PC-9 (cell line): ENCODE measurements around the gene UBTD1. TPM values are rescaled to one million over a fixed set of nuclear protein-coding genes. Genes with fewer than 3 reads are reported as not detected.

Source experiments
- Bru-seq: library from RNA; stranded (reverse); fragments of 400-500 nt; gene quantifications from one replicate; lab custom pipeline; 2021; lab: Mats Ljungman, UMichigan
- BruChase-seq, 2 experiments: library from RNA; stranded (reverse); fragments of 400-500 nt; gene quantifications; one replicate each; lab custom pipeline; 2021; lab: Mats Ljungman, UMichigan
- BruUV-seq: library from RNA; stranded (reverse); fragments of 400-500 nt; replicated peaks from 2 replicates; lab custom pipeline; 2021; lab: Mats Ljungman, UMichigan
- CTCF ChIA-PET: fragments of 300-600 bp; sonication (Branson Sonifier 250); formaldehyde crosslinking; loops from one replicate; lab custom pipeline; 2022; ENCODE audit warnings: antibody characterized with exemption; lab: Charles Lee
- POLR2A ChIA-PET: fragments of 300-600 bp; sonication (Branson Sonifier 250); formaldehyde crosslinking; loops from one replicate; lab custom pipeline; 2022; ENCODE audit warnings: antibody characterized with exemption; ENCODE audit not compliant: unreplicated experiment; lab: Charles Lee
- DNase-seq, 2 experiments: peaks; one replicate each; pipeline versions ENCODE4 v3.0.0 to v3.0.0-alpha.2; 2015 to 2022; ENCODE audit warnings: mixed read lengths in 1 of 2
- H2AFZ ChIP-seq: fragments of 200-600 bp; sonication (generic); 2 replicates; pipeline ENCODE4 v1.8.1; 2017; ENCODE audit warnings: antibody characterized with exemption
- H3F3A ChIP-seq: fragments of 200-600 bp; sonication (generic); 2 replicates; pipeline ENCODE4 v1.8.1; 2017; ENCODE audit warnings: antibody characterized with exemption, mild to moderate bottlenecking, low read depth; ENCODE audit not compliant: insufficient read depth
- H3K27ac ChIP-seq: fragments of 200-600 bp; sonication (generic); 2 replicates; pipeline ENCODE4 v1.6.1; 2016; ENCODE audit warnings: mixed run types
- H3K27me3 ChIP-seq: fragments of 200-600 bp; sonication (generic); 2 replicates; pipeline ENCODE4 v1.6.1; 2016; ENCODE audit warnings: low read depth, mixed run types; ENCODE audit not compliant: insufficient read depth
- H3K36me3 ChIP-seq: fragments of 200-600 bp; sonication (generic); 2 replicates; pipeline ENCODE4 v1.6.1; 2016; ENCODE audit warnings: low read depth, mixed run types
- H3K4me1 ChIP-seq: fragments of 200-600 bp; sonication (generic); replicated peaks from 2 replicates; pipeline ENCODE4 v1.6.1; 2016; ENCODE audit warnings: mixed run types; ENCODE audit not compliant: insufficient read depth
- H3K4me2 ChIP-seq: fragments of 200-600 bp; sonication (generic); 2 replicates; pipeline ENCODE4 v1.6.1; 2017; ENCODE audit warnings: mixed run types
- H3K4me3 ChIP-seq: fragments of 200-600 bp; sonication (generic); 2 replicates; pipeline ENCODE4 v1.6.1; 2016; ENCODE audit warnings: mixed run types
- H3K79me2 ChIP-seq: fragments of 200-600 bp; sonication (generic); 2 replicates; pipeline ENCODE4 v1.6.1; 2017; ENCODE audit warnings: low read depth, mixed run types
- H3K9me2 ChIP-seq: fragments of 200-600 bp; sonication (generic); 2 replicates; pipeline ENCODE4 v1.8.1; 2017; ENCODE audit warnings: mild to moderate bottlenecking; ENCODE audit not compliant: insufficient read depth
- H3K9me3 ChIP-seq: fragments of 200-600 bp; sonication (generic); 2 replicates; pipeline ENCODE4 v1.8.1; 2016; ENCODE audit warnings: low read depth; ENCODE audit not compliant: insufficient read depth
- H4K20me1 ChIP-seq: fragments of 200-600 bp; sonication (generic); 2 replicates; pipeline ENCODE4 v1.8.1; 2017; ENCODE audit not compliant: insufficient read depth
- EZH2 ChIP-seq: fragments of 200-600 bp; sonication (generic); IDR thresholded peaks from 2 replicates; pipeline ENCODE4 v1.8.0; 2017; ENCODE audit warnings: antibody characterized with exemption, low read depth
- intact Hi-C: fragments of 100-400 bp; cut with micrococcal nuclease; formaldehyde crosslinking; loops from one replicate; pipeline ENCODE4 v1.10.0; 2022; ENCODE audit not compliant: unreplicated experiment
- long read RNA-seq: library from polyadenylated mRNA; stranded (forward); transcript quantifications from one replicate; pipeline ENCODE4 v2.0.0, GENCODE V29; 2022
- total RNA-seq: library from RNA; stranded (reverse); gene quantifications from 2 replicates; pipeline ENCODE4 v1.2.3, GENCODE V29; 2021
- TF ChIP-seq, protein P1 (sequence below): fragments of 200-600 bp; sonication (generic); conservative IDR thresholded peaks from 2 replicates; pipeline ENCODE4 v1.6.1; 2017; ENCODE audit warnings: mixed run types, antibody characterized with exemption, mild to moderate bottlenecking, moderate library complexity

UBTD1 gene, protein sequence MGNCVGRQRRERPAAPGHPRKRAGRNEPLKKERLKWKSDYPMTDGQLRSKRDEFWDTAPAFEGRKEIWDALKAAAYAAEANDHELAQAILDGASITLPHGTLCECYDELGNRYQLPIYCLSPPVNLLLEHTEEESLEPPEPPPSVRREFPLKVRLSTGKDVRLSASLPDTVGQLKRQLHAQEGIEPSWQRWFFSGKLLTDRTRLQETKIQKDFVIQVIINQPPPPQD
- total RNA-seq: 17.1 and 21.2 TPM in 2 replicates
- percentile 57 among the genes with signal in this experiment for Bru-seq, nascent RNA
- BruChase-seq, experiment 1, labeled RNA remaining after a 2-hour chase: percentile 56 among the genes with signal in this experiment
- BruChase-seq, experiment 2, labeled RNA remaining after a 6-hour chase: percentile 53 among the genes with signal in this experiment
- long read RNA-seq, transcript UBTD1-201 (3 exons, 1,706 nt): major isoform, 33 of 36 reads
- long read RNA-seq, partial matches to known transcripts: 2 of 36 reads
- long read RNA-seq, other reads (novel, unspliced or antisense): 1 of 36 reads

- TF ChIP-seq, protein P1, sequence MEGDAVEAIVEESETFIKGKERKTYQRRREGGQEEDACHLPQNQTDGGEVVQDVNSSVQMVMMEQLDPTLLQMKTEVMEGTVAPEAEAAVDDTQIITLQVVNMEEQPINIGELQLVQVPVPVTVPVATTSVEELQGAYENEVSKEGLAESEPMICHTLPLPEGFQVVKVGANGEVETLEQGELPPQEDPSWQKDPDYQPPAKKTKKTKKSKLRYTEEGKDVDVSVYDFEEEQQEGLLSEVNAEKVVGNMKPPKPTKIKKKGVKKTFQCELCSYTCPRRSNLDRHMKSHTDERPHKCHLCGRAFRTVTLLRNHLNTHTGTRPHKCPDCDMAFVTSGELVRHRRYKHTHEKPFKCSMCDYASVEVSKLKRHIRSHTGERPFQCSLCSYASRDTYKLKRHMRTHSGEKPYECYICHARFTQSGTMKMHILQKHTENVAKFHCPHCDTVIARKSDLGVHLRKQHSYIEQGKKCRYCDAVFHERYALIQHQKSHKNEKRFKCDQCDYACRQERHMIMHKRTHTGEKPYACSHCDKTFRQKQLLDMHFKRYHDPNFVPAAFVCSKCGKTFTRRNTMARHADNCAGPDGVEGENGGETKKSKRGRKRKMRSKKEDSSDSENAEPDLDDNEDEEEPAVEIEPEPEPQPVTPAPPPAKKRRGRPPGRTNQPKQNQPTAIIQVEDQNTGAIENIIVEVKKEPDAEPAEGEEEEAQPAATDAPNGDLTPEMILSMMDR: no peak
- TF ChIP-seq EZH2: no peak
- Histone ChIP-seq H3K79me2 (peaks cover 50% of the 10 kb centered on the region), H3K36me3 (no peaks in the 10 kb centered on the region), H3F3A (0 out of 2 replicates have a peak, but pooled peaks cover 7% of the 10 kb centered on the region), H3K27me3 (no peaks in the 10 kb centered on the region), H4K20me1 (no peaks in the 10 kb centered on the region; the same call in 1 of the 2 replicates), H3K4me2 (peak within 1 kb of the TSS; percentile 95), H2AFZ (peak within 1 kb of the TSS; percentile 95), H3K27ac (peak within 1 kb of the TSS; percentile 77), H3K9me3 (no peaks in the 10 kb centered on the region), H3K4me3 (peak within 1 kb of the TSS; percentile 82), H3K9me2 (no peaks in the 10 kb centered on the region), H3K4me1 (peaks cover 18% of the 10 kb centered on the region)
- BruUV-seq: no TSS peak
- intact Hi-C loops: loop anchor here (1.0 to 2.0 kb wide), 4 partner anchors 44 to 188 kb away; partner anchors contain the start of gene AVPI1
- ChIA-PET CTCF (no interaction called here), POLR2A (interaction anchor here (0.6 to 0.9 kb wide), 3 partner anchors 31 to 147 kb away, joined by 3 to 4 read pairs (median 4); no protein-coding TSS in a partner anchor)
- DNase-seq: peak in 1 of 2 experiments; percentile 36
These were observed at the start of gene UBTD1 for GRCh38 chr10:97498841-97499560. TSS of gene UBTD1 (plus strand) at chr10:97498924. CDS start at chr10:97499204, 280 bp downstream.

GRCh38 chr10:97450828-97451227 is 47.9 kb upstream of the UBTD1 start:
- no peaks in the 10 kb centered on the region for H4K20me1 ChIP-seq
- H3K79me2 ChIP-seq: peaks cover 34% of the 10 kb centered on the region
- no peak overlapping the region for H3K4me2 ChIP-seq
- H3K9me2 ChIP-seq: no peaks in the 10 kb centered on the region
- intact Hi-C loops: no loop called here
- no peak overlapping the region for H3K4me3 ChIP-seq
- no peaks in the 10 kb centered on the region for H3K27me3 ChIP-seq
- no peaks in the 10 kb centered on the region for H3K9me3 ChIP-seq
- TF ChIP-seq, protein P1: no peak
- no peak for TF ChIP-seq EZH2
- peaks cover 7% of the 10 kb centered on the region; the same call in 1 of the 2 replicates for H3F3A ChIP-seq
- peaks cover 22% of the 10 kb centered on the region for H3K4me1 ChIP-seq
- no peak overlapping the region for H2AFZ ChIP-seq
- H3K27ac ChIP-seq: no peak overlapping the region
- no TSS peak for BruUV-seq
- no peak for DNase-seq
- CTCF ChIA-PET: no interaction called here
- POLR2A ChIA-PET: no interaction called here
- H3K36me3 ChIP-seq: no peaks in the 10 kb centered on the region

- peaks cover 22% of the 10 kb centered on the region for H3K4me1 ChIP-seq
- H3F3A ChIP-seq: peaks cover 7% of the 10 kb centered on the region; the same call in 1 of the 2 replicates
- no peaks in the 10 kb centered on the region for H3K27me3 ChIP-seq
- BruUV-seq: no TSS peak
- H3K9me2 ChIP-seq: no peaks in the 10 kb centered on the region
- ChIA-PET CTCF (no interaction called here), POLR2A (no interaction called here)
- H3K27ac ChIP-seq: no peak overlapping the region
- no peak overlapping the region for H3K4me3 ChIP-seq
- H3K36me3 ChIP-seq: no peaks in the 10 kb centered on the region
- intact Hi-C loops: no loop called here
- TF ChIP-seq, protein P1: no peak
- TF ChIP-seq EZH2: no peak
- no peaks in the 10 kb centered on the region for H4K20me1 ChIP-seq
- H3K79me2 ChIP-seq: peaks cover 34% of the 10 kb centered on the region
- H3K4me2 ChIP-seq: no peak overlapping the region
- no peaks in the 10 kb centered on the region for H3K9me3 ChIP-seq
- no peak for DNase-seq
- no peak overlapping the region for H2AFZ ChIP-seq
These were observed 47.1 kb upstream of the UBTD1 start for GRCh38 chr10:97451605-97452004.
